Activated T-cell treated with anti-CD3 and anti-CD28 coated beads, Interleukin-2, amount 50 U/mL, for 72 hours (primary cell): ENCODE data around the gene TF. TPM values are rescaled to one million over a fixed set of nuclear protein-coding genes. Genes with fewer than 3 reads are reported as not detected.

ENCODE experiments used
- ATAC-seq, 2 donors: fragments of 150-1000 bp; cut with Tn5 transposase; replicated peaks in 1 of 2; 2 replicates each; pipeline ENCODE4 v1.10.0; 2021; ENCODE audit warnings: moderate library complexity in 2 of 2, mild to moderate bottlenecking in 1 of 2
- DNase-seq, 2 donors: peaks; one replicate each; pipeline ENCODE4 v3.0.0; 2021 to 2022; ENCODE audit warnings: mixed read lengths in 1 of 2
- H3K27ac Mint-ChIP-seq: one replicate; pipeline ENCODE4 v1.8.0; 2022; ENCODE audit warnings: mild to moderate bottlenecking, moderate library complexity, mixed read lengths
- H3K27me3 Mint-ChIP-seq: one replicate; pipeline ENCODE4 v1.8.0; 2022; ENCODE audit warnings: low read depth, mixed read lengths
- H3K36me3 Mint-ChIP-seq, 2 donors: one replicate each; pipeline ENCODE4 v1.8.0; 2022; ENCODE audit warnings: mixed read lengths in 2 of 2, mild to moderate bottlenecking in 1 of 2; ENCODE audit not compliant: insufficient read depth in 2 of 2
- H3K4me1 Mint-ChIP-seq: one replicate; pipeline ENCODE4 v1.8.0; 2022; ENCODE audit warnings: low read depth, mixed read lengths
- H3K4me3 Mint-ChIP-seq, 2 donors: one replicate each; pipeline ENCODE4 v1.8.0; 2022; ENCODE audit warnings: mild to moderate bottlenecking in 2 of 2, mixed read lengths in 2 of 2, moderate library complexity in 2 of 2
- H3K9me3 Mint-ChIP-seq, 2 donors: one replicate each; pipeline ENCODE4 v1.8.0; 2022; ENCODE audit warnings: mixed read lengths in 2 of 2
- total RNA-seq, 2 donors: library from RNA; stranded (reverse); gene quantifications; one replicate each; pipeline ENCODE4 v1.2.3, GENCODE V29; 2022

TF gene
- total RNA-seq, 2 donors from 2014 or later, result 1.7 to 1.9 TPM

DNA sequence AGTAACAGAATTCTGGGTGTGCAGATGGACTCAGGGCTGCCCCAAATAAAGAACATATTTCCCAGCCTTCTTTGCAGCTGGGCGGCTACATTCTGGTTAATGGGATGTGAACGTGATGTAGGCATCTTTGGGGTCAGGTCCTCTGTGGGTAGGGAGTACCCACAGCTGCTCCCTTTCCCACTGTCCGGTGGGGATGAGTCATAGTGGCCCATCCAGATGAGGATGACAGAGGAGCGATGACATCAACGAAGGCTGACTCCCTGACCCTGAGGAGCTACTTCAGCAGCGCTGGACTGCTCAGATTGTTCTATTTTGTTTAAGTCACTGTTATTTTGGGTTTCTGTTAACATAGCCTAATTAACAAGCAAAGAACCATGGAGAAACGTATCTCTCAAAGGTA lies 97.4 kb downstream of the TF start:
- no peaks in the 10 kb centered on the region for H3K9me3 Mint-ChIP-seq
- DNase-seq (no peak), ATAC-seq (no peak)
- no peaks in the 10 kb centered on the region for H3K4me1 Mint-ChIP-seq
- no peak overlapping the region for H3K27ac Mint-ChIP-seq
- H3K4me3 Mint-ChIP-seq, result no peak overlapping the region
- peaks cover 9% of the 10 kb centered on the region for H3K27me3 Mint-ChIP-seq
- no peaks in the 10 kb centered on the region for H3K36me3 Mint-ChIP-seq

GRCh38 chr3:133845127-133845526 lies 98.9 kb downstream of the TF start:
- peaks cover 15% of the 10 kb centered on the region for H3K27me3 Mint-ChIP-seq
- H3K4me1 Mint-ChIP-seq, result peaks cover 8% of the 10 kb centered on the region
- no peak overlapping the region for H3K27ac Mint-ChIP-seq
- no peak for ATAC-seq
- no peak overlapping the region for H3K4me3 Mint-ChIP-seq
- H3K36me3 Mint-ChIP-seq, result no peaks in the 10 kb centered on the region
- H3K9me3 Mint-ChIP-seq, result no peaks in the 10 kb centered on the region
- no peak for DNase-seq

Other genes starting within 250 kb of the TF start
- gene CDV3, start 172.7 kb upstream of the TF start, total RNA-seq, result 100 to 1,000 TPM; 261 to 288 TPM
- gene TOPBP1, start 84.5 kb upstream of the TF start, total RNA-seq, result 100 to 1,000 TPM in 1 of 2 donors, 10 to 100 TPM in 1; 86.3 to 102 TPM
- 100 to 1,000 TPM in 1 of 2 donors, 10 to 100 TPM in 1; 83.2 to 100 TPM for gene SRPRB, start 59.4 kb downstream of the TF start, total RNA-seq
- gene RAB6B, start 149.5 kb downstream of the TF start, total RNA-seq, result 1 to 10 TPM; 2.6 to 7.2 TPM